ENCODE results near the gene IL18RAP.
A peak's percentile ranks its signal among the peaks of the same experiment; 100 is the strongest.

The IL18RAP gene

DNA sequence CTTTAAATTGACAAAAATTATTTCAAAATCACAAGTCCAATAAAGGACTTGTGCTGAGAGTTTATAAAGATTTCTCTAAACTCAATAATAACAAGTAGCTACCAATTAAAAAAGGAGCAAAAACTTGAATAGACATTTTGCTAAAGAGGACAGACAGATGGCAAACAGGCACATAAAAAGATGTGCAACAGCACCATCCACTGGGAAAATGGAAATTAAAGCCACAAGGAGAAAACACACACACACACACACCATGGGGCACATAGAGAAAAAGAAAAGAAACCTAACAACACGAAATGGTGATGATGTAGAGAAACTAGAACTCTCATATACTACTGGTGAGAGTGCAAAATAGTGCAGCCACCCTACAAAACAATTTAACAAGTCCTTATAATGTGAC, 37.5 kb downstream of the IL18RAP start:
- TF ChIP-seq, protein P1, sequence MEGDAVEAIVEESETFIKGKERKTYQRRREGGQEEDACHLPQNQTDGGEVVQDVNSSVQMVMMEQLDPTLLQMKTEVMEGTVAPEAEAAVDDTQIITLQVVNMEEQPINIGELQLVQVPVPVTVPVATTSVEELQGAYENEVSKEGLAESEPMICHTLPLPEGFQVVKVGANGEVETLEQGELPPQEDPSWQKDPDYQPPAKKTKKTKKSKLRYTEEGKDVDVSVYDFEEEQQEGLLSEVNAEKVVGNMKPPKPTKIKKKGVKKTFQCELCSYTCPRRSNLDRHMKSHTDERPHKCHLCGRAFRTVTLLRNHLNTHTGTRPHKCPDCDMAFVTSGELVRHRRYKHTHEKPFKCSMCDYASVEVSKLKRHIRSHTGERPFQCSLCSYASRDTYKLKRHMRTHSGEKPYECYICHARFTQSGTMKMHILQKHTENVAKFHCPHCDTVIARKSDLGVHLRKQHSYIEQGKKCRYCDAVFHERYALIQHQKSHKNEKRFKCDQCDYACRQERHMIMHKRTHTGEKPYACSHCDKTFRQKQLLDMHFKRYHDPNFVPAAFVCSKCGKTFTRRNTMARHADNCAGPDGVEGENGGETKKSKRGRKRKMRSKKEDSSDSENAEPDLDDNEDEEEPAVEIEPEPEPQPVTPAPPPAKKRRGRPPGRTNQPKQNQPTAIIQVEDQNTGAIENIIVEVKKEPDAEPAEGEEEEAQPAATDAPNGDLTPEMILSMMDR (conservative IDR thresholded peaks at IDR 0.05; ENCODE audit: control insufficient read depth, insufficient read depth, low read depth, low read length), result no peak
- no peak for DNase-seq (ENCODE audit: low read depth)
- H3K4me3 ChIP-seq (ENCODE audit: control insufficient read depth, low read depth, low read length), result no peak overlapping the region

DNA sequence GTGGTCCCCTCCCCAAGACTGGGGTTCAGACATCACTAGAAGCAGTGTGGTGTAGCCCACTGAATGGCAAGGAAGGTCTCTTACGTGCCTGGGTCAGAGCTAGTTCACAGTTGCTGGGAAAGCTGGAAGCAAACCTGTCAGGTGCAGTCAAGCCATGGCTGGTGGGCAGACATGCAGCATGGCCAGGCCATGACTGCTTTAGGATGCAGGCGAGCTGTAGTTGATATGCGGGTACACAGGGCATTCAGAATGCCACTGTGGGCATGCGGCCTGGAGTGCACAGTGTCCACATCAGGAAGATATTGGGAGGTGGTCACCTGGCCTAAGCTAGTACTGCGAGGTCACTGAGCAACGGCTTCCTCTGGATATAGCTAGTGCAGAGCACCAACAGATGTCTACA, 38.2 kb downstream of the IL18RAP start:
- TF ChIP-seq, protein P1 (conservative IDR thresholded peaks at IDR 0.05; ENCODE audit: control insufficient read depth, insufficient read depth, low read depth, low read length), result no peak
- H3K4me3 ChIP-seq (ENCODE audit: control insufficient read depth, low read depth, low read length), result no peak overlapping the region
- no peak for DNase-seq (ENCODE audit: low read depth)

DNA sequence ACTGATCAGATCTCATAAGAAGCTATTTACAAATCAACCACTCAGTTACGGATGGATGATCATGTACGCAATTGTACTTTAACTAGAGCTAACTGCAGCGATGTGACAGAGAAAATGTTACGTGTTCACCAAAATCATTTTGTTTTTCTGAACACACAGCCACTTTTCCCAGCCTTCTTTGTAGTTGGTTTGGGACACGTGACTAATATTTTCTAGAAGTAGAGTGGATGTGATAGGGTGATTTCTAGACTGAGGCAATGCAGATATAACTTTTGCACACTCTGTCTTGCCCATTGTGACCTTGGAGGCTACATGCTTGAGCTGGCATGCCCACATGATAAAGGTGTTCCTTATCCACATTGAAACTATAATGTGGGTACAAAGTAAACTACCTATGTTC, 40.2 kb downstream of the IL18RAP start:
- TF ChIP-seq, protein P1 (conservative IDR thresholded peaks at IDR 0.05; ENCODE audit: control insufficient read depth, insufficient read depth, low read depth, low read length), result no peak
- no peak overlapping the region for H3K4me3 ChIP-seq (ENCODE audit: control insufficient read depth, low read depth, low read length)
- DNase-seq (ENCODE audit: low read depth), result no peak

DNA sequence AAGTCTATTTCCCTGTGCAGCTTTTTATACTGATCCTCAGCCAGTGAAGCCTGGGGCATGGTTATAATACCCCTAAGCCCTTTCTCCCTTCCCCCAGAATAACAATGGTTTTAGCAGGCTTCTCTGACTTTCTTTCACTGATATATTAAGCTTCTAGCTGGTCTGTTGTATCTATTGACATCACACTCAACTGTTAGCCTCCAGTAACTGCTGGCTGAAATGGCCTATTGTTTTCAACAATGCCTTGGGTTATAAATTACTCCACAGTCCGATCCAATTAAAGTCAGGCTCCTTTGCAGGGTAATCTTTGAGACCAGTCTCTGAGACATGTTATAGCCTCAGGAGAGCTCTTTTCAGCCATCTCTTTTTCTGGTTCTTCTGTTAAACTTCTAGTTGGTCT, 47.2 kb downstream of the IL18RAP start:
- TF ChIP-seq, protein P1 (conservative IDR thresholded peaks at IDR 0.05; ENCODE audit: control insufficient read depth, insufficient read depth, low read depth, low read length), result no peak
- no peak overlapping the region for H3K4me3 ChIP-seq (ENCODE audit: control insufficient read depth, low read depth, low read length)
- no peak for DNase-seq (ENCODE audit: low read depth)

DNA sequence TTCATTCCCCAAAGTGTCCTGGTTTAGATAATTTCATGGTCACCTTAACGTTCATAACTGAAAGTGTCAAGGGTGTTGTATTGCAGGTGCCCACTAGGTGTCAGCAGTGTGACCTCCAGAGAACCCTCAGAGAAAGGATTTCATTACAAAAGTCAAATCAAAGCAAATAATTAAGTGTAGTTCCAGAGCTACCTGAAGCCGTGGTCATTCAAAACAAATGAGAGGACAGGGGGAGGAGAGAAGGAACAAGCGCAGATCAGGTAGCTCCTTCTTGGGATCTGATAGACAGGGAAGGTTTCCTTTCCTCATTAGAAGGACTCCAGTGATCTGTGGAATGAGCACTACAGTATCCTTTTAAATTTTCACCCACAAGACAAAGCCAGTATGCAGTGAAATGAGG, 50.1 kb downstream of the IL18RAP start, which contains the start of gene SLC9A4:
Gene SLC9A4, plus strand, starts transcription at position 207 of the 400 bp plus-strand sequence. CDS start 534 bp downstream, outside the sequence.
- no peak within 1 kb of the TSS for H3K4me3 ChIP-seq (ENCODE audit: control insufficient read depth, low read depth, low read length)
- peak; percentile 51 for DNase-seq (ENCODE audit: low read depth)
- TF ChIP-seq, protein P1 (conservative IDR thresholded peaks at IDR 0.05; ENCODE audit: control insufficient read depth, insufficient read depth, low read depth, low read length), result peak; percentile 84

DNA sequence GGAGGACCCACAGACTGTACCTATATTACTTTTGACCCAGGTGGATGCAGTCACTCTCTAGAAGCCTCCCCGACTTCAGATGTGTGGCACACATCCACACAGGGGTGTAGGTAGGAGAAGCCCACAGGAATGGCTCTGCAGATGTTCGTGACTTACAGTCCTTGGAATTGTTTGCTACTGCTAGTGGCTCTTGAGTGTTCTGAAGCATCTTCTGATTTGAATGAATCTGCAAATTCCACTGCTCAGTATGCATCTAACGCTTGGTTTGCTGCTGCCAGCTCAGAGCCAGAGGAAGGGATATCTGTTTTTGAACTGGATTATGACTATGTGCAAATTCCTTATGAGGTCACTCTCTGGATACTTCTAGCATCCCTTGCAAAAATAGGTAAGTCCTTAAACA, 50.7 kb downstream of the IL18RAP start:
- H3K4me3 ChIP-seq (ENCODE audit: control insufficient read depth, low read depth, low read length), result no peak overlapping the region
- TF ChIP-seq, protein P1 (conservative IDR thresholded peaks at IDR 0.05; ENCODE audit: control insufficient read depth, insufficient read depth, low read depth, low read length), result no peak
- no peak for DNase-seq (ENCODE audit: low read depth)

DNA sequence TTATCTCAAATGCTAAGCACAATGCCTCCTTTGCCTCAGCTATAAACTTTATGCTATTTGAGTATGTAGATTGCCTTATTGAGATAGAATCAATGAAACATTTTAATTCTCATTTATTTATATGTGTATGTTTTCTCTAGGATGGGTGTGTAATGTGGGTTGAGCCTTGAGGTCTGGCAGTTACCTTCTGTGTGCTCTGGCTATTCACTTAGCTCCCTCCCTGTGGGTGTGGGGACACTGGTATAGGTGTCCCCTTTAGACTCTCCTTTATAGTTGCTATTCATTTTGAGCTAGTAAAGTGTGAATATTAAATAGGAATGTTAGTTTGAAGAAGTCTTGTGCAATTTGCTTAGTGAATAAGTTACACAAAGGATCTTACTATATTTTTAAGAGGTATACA, 51.8 kb downstream of the IL18RAP start:
- H3K4me3 ChIP-seq (ENCODE audit: control insufficient read depth, low read depth, low read length), result no peak overlapping the region
- DNase-seq (ENCODE audit: low read depth), result no peak
- TF ChIP-seq, protein P1 (conservative IDR thresholded peaks at IDR 0.05; ENCODE audit: control insufficient read depth, insufficient read depth, low read depth, low read length), result no peak
